OCI-LY7 (cell line): ENCODE data around the gene MPDZ. TPM values are rescaled to one million over a fixed set of nuclear protein-coding genes. Genes with fewer than 3 reads are reported as not detected.

Experiments
- BruUV-seq: library from RNA; stranded (reverse); fragments of 400-500 nt; replicated peaks from 2 replicates; lab custom pipeline; 2021; lab: Mats Ljungman, UMichigan
- CTCF ChIA-PET: fragments of 300-600 bp; sonication (Branson Sonifier 250); formaldehyde crosslinking; loops from one replicate; lab custom pipeline; 2022; ENCODE audit warnings: antibody characterized with exemption; ENCODE audit not compliant: unreplicated experiment; lab: Charles Lee
- POLR2A ChIA-PET: fragments of 300-600 bp; sonication (Branson Sonifier 250); formaldehyde crosslinking; loops from one replicate; lab custom pipeline; 2022; ENCODE audit warnings: antibody characterized with exemption; lab: Charles Lee
- DNase-seq: peaks from one replicate; pipeline ENCODE4 v3.0.0-alpha.2; 2015; ENCODE audit warnings: low spot score
- H2AFZ ChIP-seq: fragments of 200-600 bp; sonication (generic), shearing (Covaris generic); 2 replicates; pipeline ENCODE4 v1.6.1; 2014; ENCODE audit warnings: mild to moderate bottlenecking, antibody characterized with exemption, low read length, moderate library complexity
- H3K27ac ChIP-seq: fragments of 200-600 bp; sonication (generic); 2 replicates; pipeline ENCODE4 v1.5.1; 2014; ENCODE audit warnings: mixed run types, low read depth, mild to moderate bottlenecking, moderate library complexity, low read length, inconsistent platforms; ENCODE audit not compliant: poor library complexity, severe bottlenecking
- H3K36me3 ChIP-seq: fragments of 200-600 bp; sonication (generic); 2 replicates; pipeline ENCODE4 v1.6.1; 2014; ENCODE audit warnings: mild to moderate bottlenecking, antibody characterized with exemption, low read length, moderate library complexity, mixed read lengths; ENCODE audit not compliant: insufficient read depth
- H3K4me1 ChIP-seq: fragments of 200-600 bp; sonication (generic); 2 replicates; pipeline ENCODE4 v1.5.1; 2014; ENCODE audit warnings: mild to moderate bottlenecking, low read length; ENCODE audit not compliant: insufficient read depth, poor library complexity, severe bottlenecking
- H3K4me2 ChIP-seq: fragments of 200-600 bp; sonication (generic); 2 replicates; pipeline ENCODE4 v1.6.1; 2014; ENCODE audit warnings: mild to moderate bottlenecking, low read length
- H3K4me3 ChIP-seq: fragments of 200-600 bp; sonication (generic); 2 replicates; pipeline ENCODE4 v1.5.1; 2014; ENCODE audit warnings: mild to moderate bottlenecking, low read depth, low read length; ENCODE audit not compliant: poor library complexity, severe bottlenecking
- H3K79me2 ChIP-seq: fragments of 200-600 bp; sonication (generic); 2 replicates; pipeline ENCODE4 v1.6.1; 2016; ENCODE audit warnings: low read depth, mild to moderate bottlenecking, low read length, moderate library complexity, mixed read lengths; ENCODE audit not compliant: insufficient read depth
- H3K9me2 ChIP-seq: fragments of 200-600 bp; sonication (generic); 2 replicates; pipeline ENCODE4 v1.6.1; 2016; ENCODE audit warnings: mild to moderate bottlenecking, low read length, mixed read lengths; ENCODE audit not compliant: insufficient read depth
- H3K9me3 ChIP-seq: fragments of 200-600 bp; sonication (generic); 2 replicates; pipeline ENCODE4 v1.6.1; 2014; ENCODE audit warnings: mild to moderate bottlenecking, mixed run types, low read length, mixed read lengths
- H4K20me1 ChIP-seq: fragments of 200-600 bp; sonication (generic); 2 replicates; pipeline ENCODE4 v1.6.1; 2014; ENCODE audit warnings: mild to moderate bottlenecking, antibody characterized with exemption, low read length, moderate library complexity, mixed read lengths; ENCODE audit not compliant: insufficient read depth
- EZH2phosphoT487 ChIP-seq: fragments of 200-600 bp; sonication (generic); IDR thresholded peaks from 2 replicates; pipeline ENCODE4 v1.6.1; 2018; ENCODE audit warnings: low read depth, borderline replicate concordance, mild to moderate bottlenecking, mixed run types, antibody characterized with exemption, low read length, moderate library complexity, mixed read lengths
- intact Hi-C: fragments of 100-400 bp; cut with micrococcal nuclease; formaldehyde crosslinking; loops from one replicate; pipeline ENCODE4 v1.10.0; 2022; ENCODE audit not compliant: unreplicated experiment
- total RNA-seq, 2 experiments: library from RNA; depleted of rRNA in 1 of 2; stranded (reverse); fragments of >200 nt in 1 of 2; shearing (Covaris generic) in 1 of 2; gene quantifications; 2 replicates each; pipeline ENCODE4 v1.2.3, GENCODE V29; 2014 to 2022
- TF ChIP-seq, protein P1 (sequence below): fragments of 200-600 bp; sonication (generic); conservative IDR thresholded peaks from 2 replicates; pipeline ENCODE4 v1.5.1; 2014; ENCODE audit warnings: mild to moderate bottlenecking, antibody characterized with exemption, low read length, moderate library complexity, mixed read lengths

The MPDZ gene
- total RNA-seq, 2 experiments from 2014 or later: not detected

DNA sequence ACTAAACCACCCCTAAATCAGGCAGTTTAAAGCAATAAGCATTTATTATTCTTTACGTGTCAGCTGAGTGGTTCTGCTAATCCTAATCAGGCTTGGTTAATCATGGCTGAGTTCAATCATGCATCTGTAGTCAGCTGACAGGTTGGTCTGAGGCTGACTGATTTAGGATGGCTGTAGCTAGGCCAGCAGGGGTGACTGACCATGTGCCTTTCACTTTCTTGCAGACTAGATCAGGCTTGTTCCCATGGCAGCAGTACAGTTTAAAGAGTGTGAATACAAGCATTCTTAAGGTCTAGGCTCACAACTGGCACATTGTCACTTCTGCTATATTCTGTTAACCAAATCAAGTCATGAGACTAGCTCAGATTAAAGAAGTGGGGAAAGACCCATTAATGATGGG is 16.1 kb upstream of the MPDZ start:
- no peaks in the 10 kb centered on the region for H3K4me1 ChIP-seq
- TF ChIP-seq, protein P1, sequence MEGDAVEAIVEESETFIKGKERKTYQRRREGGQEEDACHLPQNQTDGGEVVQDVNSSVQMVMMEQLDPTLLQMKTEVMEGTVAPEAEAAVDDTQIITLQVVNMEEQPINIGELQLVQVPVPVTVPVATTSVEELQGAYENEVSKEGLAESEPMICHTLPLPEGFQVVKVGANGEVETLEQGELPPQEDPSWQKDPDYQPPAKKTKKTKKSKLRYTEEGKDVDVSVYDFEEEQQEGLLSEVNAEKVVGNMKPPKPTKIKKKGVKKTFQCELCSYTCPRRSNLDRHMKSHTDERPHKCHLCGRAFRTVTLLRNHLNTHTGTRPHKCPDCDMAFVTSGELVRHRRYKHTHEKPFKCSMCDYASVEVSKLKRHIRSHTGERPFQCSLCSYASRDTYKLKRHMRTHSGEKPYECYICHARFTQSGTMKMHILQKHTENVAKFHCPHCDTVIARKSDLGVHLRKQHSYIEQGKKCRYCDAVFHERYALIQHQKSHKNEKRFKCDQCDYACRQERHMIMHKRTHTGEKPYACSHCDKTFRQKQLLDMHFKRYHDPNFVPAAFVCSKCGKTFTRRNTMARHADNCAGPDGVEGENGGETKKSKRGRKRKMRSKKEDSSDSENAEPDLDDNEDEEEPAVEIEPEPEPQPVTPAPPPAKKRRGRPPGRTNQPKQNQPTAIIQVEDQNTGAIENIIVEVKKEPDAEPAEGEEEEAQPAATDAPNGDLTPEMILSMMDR: no peak
- no peak for TF ChIP-seq EZH2phosphoT487
- intact Hi-C loops: no loop called here
- ChIA-PET POLR2A (interaction anchor here (0.9 kb wide), 1 partner anchor 1748 kb away, joined by 4 read pairs; no protein-coding TSS in a partner anchor), CTCF (no interaction called here)
- no peaks in the 10 kb centered on the region for H3K9me3 ChIP-seq
- H3K9me2 ChIP-seq: no peaks in the 10 kb centered on the region
- no peaks in the 10 kb centered on the region for H3K36me3 ChIP-seq
- H3K4me2 ChIP-seq: no peak overlapping the region
- no peak overlapping the region for H3K4me3 ChIP-seq
- no peaks in the 10 kb centered on the region for H3K79me2 ChIP-seq
- no peak for DNase-seq
- no peaks in the 10 kb centered on the region for H4K20me1 ChIP-seq
- BruUV-seq: no TSS peak
- no peak overlapping the region for H3K27ac ChIP-seq
- no peak overlapping the region for H2AFZ ChIP-seq

DNA sequence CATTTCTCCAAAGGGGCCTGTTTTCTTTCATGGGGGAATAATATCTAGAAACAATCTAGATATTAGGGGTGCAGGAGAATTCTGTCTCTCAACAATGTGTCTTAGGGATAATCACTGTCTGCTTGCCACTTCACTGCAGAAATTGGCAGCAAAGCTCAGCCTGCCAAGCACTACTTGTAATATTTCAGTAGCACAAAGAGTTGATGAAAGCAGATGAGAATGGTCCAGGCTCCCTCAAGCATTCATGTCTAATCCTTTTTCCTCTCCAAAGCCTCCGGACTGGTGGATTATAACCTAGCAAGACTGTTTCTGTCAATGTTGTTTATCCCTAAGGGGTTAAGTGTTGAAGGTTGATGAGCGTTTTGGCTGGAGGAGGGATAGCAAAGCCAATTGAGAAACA is 13.3 kb upstream of the MPDZ start:
- no peaks in the 10 kb centered on the region for H3K9me3 ChIP-seq
- intact Hi-C loops: no loop called here
- H3K79me2 ChIP-seq: no peaks in the 10 kb centered on the region
- no peak overlapping the region for H2AFZ ChIP-seq
- POLR2A ChIA-PET: no interaction called here
- H3K4me1 ChIP-seq: no peaks in the 10 kb centered on the region
- H3K4me3 ChIP-seq: no peak overlapping the region
- no peak overlapping the region for H3K4me2 ChIP-seq
- no peaks in the 10 kb centered on the region for H3K9me2 ChIP-seq
- BruUV-seq: no TSS peak
- CTCF ChIA-PET: no interaction called here
- DNase-seq: no peak
- H3K36me3 ChIP-seq: no peaks in the 10 kb centered on the region
- H3K27ac ChIP-seq: no peak overlapping the region
- no peaks in the 10 kb centered on the region for H4K20me1 ChIP-seq
- TF ChIP-seq, protein P1: no peak
- TF ChIP-seq EZH2phosphoT487: no peak

DNA sequence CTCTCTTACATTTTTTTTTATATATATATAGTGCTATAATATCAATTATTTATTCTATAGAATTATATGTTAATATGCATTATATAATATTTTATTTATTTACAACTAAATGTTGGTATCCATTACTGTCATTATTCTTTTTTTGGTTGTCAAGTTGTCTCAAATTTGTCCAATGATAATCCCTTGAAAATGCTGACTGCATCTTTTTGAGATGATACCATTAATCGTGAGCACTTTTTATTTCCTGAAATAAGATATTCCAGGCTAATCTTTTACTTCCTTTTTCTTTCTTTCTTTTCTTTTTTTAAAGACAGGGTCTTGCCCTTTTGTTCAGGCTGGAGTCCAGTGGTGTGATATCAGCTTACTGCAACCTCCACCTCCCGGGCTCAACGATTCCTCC is 12.7 kb upstream of the MPDZ start:
- no peaks in the 10 kb centered on the region for H3K9me2 ChIP-seq

More for the DNA sequence above, 12.7 kb upstream of the MPDZ start:
- H3K79me2 ChIP-seq: no peaks in the 10 kb centered on the region
- H3K4me3 ChIP-seq: no peak overlapping the region
- no peak overlapping the region for H2AFZ ChIP-seq
- TF ChIP-seq, protein P1: no peak
- no peak for TF ChIP-seq EZH2phosphoT487
- BruUV-seq: no TSS peak
- no peaks in the 10 kb centered on the region for H3K4me1 ChIP-seq
- no peak overlapping the region for H3K27ac ChIP-seq
- H3K9me3 ChIP-seq: no peaks in the 10 kb centered on the region
- CTCF ChIA-PET: no interaction called here
- no peaks in the 10 kb centered on the region for H4K20me1 ChIP-seq
- no peak for DNase-seq
- no peaks in the 10 kb centered on the region for H3K36me3 ChIP-seq
- POLR2A ChIA-PET: no interaction called here
- H3K4me2 ChIP-seq: no peak overlapping the region
- intact Hi-C loops: no loop called here
